AG08396 (cell line): ENCODE data around the gene SUSD3.

ENCODE experiments used
- DNase-seq: peaks from one replicate; pipeline ENCODE4 v3.0.0; 2012; ENCODE audit warnings: low spot score, mixed read lengths

The SUSD3 gene

DNA sequence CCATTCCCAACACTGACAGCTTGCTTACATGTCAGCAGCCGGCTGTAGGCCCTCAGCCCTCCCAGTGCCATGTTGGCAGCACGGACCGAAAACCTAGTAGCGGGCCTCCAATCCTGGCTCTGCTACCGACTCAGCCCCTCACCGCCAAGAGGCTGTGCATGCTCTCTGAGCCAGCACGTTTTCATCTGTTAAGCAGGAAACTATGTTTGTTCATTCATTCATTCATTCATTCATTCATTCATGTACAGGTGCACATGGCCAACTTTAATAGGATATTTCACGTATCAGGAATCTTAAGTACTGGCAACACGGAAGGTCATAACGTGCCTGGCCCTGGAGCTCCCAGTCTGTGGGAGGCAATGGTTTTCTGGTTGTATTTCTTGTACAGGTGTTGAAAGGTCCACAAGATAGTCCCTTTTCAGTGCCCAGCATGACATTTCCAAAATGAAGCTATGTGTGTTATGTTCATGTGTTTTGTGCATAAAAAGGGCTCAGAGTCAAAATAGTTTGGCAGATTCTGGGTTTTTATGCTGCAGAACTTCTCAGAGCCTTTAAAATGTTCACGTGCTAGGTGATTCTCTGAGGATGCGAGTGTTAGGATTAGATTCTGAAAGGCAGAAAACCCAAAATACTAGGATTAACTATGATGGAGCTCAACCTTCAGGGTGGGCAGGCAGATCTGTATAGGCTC is 17.7 kb downstream of the SUSD3 start:
- no peak for DNase-seq

DNA sequence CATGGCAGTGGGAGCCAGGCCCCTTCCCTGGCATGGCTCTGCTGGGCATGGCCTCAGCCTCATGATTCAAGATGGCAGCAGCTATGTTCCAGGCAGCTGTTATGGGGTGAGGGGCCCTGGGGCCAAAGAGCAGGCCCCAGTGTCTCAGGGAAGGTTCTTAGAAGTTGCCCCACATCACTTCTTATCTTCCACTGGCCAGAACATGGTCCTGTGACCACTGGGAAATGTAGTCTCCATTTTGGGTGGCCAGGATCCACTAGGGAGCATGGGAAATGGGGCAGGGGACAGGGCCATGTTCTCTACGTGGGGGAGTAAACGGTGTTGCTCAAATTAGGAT is 18.3 kb downstream of the SUSD3 start:
- DNase-seq, result no peak

DNA sequence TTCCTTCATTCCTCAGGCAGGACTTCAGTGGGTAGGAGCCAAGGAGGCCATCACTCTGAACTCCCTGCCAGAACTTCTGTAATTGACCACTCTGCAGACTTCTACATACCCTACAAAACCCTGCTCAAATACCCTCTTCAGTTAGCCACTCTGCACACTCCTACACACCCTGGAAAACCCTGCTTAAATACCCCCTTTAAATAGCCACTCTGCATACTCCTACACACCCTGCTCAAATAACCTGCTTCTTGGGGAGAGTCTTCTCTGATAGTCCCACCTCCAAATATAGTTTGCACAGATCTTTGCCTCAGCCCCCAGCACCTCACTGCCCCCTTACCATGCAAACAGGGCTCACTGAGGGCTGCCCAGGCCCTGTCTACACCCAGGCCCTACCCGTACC is 18.9 kb downstream of the SUSD3 start:
- DNase-seq, result no peak

DNA sequence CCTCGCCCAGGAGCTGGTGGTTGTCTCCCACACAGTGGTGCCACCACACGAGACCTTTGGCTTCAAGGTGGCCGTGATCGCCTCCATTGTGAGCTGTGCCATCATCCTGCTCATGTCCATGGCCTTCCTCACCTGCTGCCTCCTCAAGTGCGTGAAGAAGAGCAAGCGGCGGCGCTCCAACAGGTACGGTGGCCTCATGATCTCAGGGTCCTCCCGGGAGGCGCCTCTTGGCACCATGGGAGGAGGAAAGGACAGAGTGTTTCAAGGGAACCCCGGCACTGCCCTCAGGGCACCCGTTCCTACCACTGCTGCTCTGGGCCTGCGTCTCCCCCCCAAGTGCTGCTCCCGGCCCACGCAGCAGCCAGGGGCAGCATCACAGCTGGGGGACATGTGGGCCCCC is 19.3 kb downstream of the SUSD3 start:
- no peak for DNase-seq

DNA sequence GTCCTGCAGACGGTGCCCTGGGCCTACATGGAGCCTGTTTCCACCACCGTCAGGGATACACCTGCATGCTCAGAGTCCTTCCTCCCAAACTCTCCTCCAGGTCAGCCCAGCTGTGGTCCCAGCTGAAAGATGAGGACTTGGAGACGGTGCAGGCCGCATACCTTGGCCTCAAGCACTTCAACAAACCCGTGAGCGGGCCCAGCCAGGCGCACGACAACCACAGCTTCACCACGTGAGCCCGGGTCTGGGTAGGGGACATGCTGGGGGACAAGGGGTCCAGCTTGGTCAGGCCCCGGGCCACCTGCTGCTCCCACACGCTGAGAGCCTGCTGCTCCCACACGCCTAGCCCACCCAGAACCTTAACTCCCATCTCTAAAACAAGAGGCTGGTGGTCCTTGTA is 20.9 kb downstream of the SUSD3 start:
- DNase-seq, result no peak

DNA sequence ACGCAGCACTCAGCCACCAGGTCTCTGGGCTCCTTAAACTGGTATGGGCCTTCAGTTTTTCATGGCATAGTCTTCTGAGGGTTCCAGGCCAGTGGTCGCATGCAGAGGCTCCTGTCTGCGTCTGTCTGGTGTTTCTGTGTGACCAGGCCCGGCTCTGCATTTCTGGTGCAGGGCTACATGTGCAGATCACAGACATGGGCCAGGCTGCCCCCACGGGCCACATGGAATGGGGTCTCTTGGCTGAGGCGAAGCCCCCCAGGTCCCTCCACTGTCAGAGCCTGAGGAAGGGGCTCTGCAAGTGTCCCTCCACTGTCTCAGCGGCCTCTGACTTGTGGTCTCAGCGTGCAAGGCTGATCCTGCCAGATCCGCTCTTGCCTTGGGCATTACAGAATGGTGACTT is 21.9 kb downstream of the SUSD3 start:
- DNase-seq, result no peak

DNA sequence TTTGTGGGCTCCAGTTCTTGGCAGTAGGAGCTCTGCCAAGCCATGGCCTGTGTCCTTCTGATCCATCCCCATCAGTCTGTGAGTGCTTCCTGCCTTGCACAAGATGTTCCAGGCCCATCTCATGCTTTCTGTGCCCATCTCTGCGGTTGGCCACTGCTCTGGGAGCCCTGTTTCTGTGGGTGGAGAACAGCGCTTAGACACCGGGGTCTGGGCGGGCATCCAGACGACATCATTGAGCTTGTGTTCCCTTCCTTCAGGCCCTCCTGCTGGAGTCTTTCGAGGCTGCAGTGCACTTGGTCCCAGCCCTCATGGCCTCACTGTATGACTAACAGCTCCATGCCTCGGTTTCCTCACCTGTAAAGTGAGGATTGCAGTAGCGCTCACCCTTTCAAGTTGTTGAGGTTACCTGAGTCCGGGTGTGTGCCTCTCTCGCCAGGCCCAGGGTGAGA is 22.6 kb downstream of the SUSD3 start:
- DNase-seq, result no peak

DNA sequence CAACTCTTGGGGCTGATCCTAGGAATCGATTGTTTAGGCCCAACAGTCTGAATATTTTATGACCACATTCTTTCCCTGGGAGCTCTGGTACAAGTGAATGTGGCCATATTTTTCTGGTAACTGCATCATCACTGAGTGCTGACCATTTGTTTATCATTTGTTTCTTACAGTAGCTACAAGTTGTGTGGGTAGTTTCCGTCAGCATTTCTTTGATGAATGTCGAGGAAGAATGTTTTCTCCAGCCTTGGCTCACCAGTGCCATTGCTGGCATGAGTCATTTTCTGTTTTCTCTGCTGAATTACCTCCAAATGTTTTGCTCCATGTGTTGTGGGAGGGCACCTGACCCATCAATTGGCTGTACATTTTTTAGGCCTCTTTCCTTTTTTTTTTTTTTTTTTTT is 23.4 kb downstream of the SUSD3 start:
- DNase-seq, result peak; percentile 62

DNA sequence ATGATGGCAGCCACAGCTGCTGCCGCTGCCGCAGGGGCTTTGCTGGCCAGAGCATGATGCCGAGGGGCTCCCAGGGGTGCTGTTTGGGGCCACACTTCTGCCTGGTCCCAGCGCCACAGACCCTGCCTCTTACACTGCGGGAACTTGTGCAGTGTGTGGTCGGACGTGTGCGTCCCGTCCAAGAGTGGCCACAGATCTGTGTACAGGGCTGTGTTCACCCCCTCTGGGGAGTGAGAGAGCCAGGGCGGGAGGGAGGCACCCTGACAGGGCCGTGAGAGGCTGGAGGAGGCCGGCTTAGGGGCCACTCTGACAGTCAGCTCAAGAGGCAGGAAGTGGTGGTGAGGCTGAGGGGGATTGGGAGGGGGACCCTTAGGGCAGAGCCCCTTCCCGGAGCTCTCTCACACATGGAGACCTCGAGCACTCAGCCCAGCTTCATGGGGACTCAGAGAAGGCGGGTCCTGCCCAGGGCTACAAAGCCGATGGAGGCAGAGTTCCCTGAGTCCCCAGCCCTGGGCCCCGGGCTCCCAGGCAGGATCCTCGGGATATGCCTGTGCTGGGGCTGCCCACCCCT is 24.4 kb downstream of the SUSD3 start:
- DNase-seq, result no peak

DNA sequence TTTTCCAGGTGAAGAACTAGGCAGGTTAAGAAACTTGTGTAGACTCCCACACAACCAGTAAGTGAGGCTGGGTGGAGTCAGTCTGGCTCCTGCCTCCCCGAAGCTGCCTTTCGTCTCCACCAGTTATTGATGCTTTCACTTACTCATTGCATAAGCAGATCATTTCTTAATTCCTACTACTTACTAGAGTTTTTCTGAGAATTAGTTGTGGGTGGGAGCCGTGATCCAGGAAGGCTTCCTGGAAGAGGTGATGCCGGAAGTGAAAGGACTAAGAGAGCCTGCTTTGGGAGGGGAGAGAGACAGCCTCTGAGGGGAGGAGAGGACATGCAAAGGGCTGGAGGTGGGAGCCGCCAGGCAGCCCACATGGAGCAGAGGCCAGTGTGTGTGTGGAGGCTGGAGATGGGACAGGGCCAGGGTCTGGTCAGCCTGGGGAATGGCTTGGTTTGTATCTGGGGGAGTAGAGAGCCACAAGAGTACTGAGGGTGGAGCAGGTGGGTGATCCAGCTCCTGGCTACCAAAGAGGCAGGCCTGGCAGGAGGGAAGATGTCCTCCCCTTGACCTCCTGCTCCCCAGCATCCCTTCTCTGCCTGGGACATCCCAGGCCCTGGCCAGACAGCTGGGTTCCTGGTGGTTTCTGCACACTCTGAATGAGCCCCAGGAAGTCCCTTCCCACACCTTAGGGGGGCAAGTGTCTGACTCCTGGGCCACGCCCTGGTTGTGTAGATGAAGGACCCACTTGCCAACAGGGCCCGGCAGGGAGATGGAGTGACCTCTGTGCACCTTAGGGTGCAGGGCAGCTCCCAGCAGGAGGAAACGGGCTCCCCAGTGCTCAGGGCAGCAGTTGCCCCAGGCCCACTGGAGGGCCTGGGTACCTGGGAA is 25.3 kb downstream of the SUSD3 start:
- no peak for DNase-seq

DNA sequence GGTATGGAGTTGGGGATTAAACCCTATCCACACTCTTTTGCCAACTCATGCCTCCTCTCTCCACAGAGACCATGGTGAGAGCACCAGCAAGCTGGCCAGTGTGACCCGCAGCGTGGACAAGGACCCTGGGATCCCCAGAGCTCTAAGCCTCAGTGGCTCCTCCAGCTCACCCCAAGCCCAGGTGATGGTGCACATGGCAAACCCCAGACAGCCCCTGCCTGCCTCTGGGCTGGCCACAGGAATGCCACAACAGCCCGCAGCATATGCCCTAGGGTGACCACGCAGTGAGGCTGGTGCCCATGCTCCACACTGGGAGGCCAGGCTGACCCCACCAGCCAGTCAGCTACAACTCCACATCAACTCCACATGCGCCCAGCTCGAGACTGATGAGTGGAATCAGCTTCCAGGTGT is 26.0 kb downstream of the SUSD3 start:
- DNase-seq, result no peak

DNA sequence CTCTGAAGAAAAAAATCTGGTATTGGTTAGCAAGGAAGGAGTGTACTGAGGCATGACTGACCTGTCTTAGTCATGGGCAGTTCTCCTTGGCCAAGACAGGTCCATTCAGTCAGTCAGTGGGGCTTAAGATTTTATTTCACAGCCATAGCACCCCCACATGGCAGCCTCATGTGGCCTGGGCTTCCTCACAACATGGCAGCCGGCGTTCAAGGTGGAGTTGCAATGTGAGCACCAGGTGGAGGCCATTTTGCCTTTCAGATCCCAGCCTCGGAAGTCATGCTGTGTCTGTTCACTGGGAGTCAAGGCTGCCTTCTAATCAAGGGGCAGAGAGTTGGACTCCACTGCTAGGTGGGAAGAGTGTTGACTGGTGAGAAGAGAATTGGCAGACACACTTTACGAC is 27.2 kb downstream of the SUSD3 start:
- DNase-seq, result no peak

DNA sequence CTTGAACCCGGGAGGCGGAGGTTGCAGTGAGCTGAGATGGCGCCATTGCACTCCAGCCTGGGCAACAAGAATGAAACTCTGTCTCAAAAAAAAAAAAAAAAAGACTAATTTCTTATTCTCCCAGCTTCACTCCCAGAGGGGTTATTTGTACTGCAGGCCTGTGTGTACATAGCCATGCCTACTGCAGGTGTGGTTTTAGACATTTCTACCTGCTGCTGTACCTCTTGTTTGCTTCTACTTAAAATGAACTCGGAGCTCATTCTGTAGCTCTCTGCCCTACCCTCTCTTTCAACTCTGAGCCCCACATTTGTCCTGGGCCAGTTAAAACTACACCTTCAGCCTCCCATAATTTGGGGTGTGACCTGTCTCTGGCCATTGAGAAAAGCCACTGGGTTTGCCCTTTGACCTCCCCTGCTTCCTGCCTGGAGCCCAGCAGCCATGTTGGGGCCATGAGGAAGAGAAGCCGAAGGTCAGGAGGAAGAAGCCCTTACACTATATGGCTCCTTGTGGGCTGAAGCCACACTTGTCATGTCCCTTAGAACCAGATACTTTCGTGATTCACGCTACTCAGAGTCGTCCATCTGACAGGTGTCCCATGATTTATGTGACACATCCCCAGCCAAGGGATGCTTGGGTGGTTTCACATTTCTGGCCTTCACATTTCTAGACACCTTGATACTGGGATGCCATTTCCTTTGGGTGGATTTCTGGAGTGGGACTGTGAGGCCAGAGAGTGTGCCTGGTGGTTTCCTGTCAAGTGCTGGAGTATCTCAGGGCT is 28.1 kb downstream of the SUSD3 start:
- no peak for DNase-seq

DNA sequence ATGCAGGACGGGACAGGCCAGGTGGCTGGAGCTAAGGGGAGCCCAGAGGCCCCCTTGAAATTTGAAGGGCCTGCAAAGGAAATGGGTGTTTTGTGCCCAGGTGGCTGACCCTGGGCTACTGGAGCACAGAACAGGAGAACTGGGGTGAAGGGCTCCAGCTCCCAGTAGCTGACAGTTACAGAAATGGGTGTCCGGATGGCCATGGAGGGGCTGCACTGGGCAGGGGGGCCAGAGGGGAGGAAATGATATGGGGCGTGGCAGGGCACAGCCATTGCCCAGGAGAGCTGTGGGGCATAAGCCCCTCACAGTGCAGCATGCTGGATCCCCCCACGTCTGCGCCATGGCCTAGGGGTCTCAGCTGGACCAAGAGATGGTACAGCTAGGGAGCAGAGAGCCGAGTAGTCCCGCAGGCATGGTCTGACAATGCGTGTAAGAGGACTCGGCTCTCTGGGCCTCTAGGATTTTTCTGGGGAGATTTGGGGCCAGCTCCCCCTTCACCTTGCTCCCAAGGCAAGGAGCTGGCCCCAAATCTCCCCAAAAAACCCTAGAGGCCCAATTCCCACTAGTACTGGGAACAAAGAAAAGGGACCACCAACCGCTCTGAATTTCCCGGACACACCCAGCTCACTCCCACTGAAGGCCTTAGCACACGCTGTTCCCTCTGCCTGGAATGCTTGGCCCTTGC is 29.6 kb downstream of the SUSD3 start:
- DNase-seq, result no peak

DNA sequence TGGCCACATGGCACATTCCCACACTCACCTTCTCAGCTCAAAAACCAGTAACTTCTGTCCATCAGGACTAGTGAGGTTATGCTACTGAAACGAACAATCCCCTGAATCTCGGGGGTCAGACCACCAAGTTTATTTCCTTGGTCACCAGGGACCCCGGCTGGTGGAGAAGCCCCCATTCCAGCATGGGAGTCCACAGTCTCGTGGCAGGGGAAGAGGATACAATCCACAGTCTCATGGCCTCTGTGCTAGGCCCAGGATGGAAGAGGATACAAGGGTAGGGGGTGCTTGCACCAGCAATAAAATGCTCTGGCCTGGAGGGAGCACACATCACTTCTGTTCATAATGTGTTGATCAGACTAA is 30.1 kb downstream of the SUSD3 start:
- no peak for DNase-seq

DNA sequence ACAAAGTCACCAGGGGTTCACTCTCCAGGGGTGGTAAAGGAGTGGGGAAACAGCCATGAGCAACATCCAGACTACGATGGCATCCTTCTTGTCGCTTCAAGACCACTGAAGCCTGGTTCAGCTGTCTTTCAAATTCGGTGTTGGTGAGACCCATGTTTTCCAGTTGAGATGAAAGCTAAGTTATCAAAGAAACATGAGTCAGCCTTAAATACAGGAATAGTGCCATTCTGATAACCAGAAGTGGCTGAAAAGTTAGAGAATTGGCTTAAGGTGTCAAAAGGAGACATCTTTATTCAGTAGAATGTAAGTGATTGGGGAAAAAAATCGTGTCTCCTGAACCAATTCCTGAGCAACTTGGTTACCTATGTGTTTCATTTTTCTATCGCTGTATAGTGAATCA is 30.5 kb downstream of the SUSD3 start:
- DNase-seq, result no peak

DNA sequence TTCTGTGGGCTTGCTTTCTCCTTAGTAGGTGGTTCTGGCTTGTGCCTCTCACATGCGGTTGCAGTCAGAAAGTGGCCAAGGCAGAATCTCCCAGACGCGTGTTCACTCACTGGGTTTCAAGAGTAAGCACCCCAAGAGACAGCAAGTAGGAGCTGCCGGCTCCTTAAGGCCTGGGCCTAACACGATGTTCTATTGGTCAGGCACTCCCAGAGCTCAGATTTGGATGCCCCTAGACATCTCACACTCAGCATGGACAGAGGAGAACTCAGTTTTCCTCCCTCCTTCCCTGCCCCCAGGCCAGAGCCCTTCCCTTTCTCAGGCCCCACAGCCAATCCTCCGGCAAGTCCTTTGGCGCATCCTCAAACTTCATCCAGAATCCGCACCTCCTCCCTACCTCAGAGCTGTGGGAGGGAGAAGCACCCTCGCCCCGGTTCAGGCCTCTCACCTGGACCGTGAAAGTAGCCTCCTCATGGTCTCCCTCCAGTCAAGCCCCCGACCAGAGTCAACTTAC is 31.0 kb downstream of the SUSD3 start:
- no peak for DNase-seq

DNA sequence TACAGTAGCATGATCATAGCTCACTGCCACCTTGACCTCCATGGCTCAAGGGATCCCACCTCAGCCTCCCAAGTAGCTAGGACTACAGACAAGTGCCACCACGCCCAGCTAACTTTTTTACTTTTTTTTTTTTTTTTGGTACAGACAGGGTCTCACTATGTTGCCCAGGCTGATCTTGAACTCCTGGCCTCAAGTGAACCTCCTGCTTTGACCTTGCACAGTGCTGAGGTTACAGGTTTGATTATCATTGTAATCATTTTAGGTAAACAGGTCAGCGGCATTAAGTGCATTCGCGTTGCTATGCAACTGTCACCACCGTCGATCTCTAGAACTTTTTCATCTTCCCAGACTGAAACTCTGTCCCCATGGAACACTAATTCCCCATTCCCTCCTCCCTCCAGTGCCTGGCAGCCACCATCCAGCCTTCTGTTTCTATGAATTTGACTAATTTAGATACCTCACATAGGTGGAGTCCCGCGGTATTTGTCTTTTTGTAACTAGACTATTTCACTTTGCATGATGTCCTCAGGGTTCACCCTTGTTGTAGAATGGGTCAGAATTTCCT is 31.7 kb downstream of the SUSD3 start:
- DNase-seq, result no peak

DNA sequence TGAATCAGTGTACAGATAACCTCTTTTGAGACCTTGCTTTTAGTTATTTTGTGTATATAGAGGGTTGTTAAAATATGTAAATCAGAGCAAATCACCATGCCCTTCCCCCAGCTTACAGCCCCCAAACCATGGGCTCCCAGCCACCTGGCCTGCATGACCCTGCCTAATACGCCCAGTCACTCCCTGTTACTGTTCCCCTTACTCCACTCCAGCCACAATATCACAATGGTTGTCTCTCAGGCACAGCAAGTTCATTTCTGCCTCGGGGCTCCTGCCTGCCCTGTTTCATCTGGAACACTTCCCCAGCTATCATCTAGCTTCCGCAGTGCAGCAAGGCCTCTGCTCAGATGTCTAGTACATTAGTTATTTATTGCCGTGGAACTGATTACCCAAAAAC is 32.6 kb downstream of the SUSD3 start:
- DNase-seq, result no peak

DNA sequence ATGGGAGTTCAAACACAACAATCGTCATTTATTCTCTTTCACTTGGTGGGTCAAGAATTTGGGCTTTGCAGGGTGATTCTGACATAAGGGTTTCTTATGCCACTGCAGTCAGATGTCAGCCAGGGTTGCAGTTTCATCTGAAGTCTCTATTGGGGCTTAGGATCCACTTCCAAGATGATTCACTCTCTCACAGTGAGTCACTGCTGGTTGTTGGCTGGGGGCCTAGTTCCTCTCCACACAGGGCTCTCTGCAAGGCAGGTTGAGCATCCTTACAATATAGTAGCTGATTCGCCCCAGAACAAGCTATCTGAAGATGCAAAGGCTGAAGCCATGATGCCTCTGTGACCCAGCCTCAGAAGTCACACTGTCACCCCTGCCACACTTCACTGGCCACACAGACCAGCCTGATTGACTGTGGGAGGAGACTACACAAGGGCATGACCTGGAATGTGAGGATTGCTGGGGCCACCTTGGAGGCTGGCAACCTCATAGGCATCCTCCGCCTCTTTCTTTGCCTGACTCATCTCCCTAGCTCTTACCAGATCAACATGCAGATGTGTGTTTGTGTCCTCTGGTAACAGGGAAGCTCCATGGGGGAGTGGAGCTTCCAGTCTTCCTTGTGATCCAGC is 33.1 kb downstream of the SUSD3 start:
- DNase-seq, result peak; percentile 61
